Measurements from ENCODE around the gene KCTD1. TPM values are rescaled to one million over a fixed set of nuclear protein-coding genes. Genes with fewer than 3 reads are reported as not detected.
"Not testable (repeated sequence)": the region's sequence is repeated elsewhere in the genome, so short reads cannot be mapped to it uniquely, and the experiment has no call there.

Gene KCTD1
- total RNA-seq, 1 experiment from 2014 or later, result 20.5 TPM

DNA sequence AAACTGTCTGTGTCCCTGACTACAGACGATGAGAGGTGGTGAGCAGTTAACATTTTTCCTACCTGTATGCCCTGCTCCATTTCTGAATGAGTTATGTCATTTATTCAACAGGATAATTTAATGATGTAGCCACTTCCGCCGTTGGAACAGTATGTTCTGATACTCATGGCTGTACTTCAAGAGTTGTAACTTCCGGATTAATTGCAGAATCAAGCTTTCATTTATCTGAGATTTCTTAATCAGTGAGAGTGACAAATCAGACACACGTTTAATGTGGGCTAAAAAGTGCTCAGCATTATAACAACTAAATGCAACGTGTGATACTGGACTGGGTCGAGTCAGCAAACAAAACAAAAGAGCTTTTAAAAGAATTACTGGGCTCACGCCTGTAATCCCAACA is 107.7 kb downstream of the KCTD1 start:
- no TSS peak for BruUV-seq (replicated peaks)
- H2AFZ ChIP-seq, result no peak overlapping the region
- H3K9me3 ChIP-seq (ENCODE audit: insufficient read depth, low read depth), result no peaks in the 10 kb centered on the region; the same call in 1 of the 2 replicates
- no peaks in the 10 kb centered on the region for H3K36me3 ChIP-seq (ENCODE audit: low read depth)
- POLR2A ChIA-PET (ENCODE audit: unreplicated experiment), result no interaction called here
- no peak overlapping the region for H3K27ac ChIP-seq
- peaks cover 10% of the 10 kb centered on the region; the same call in 1 of the 2 replicates for H3F3A ChIP-seq (ENCODE audit: insufficient read depth, low read depth)
- CTCF ChIA-PET, result no interaction called here
- TF ChIP-seq, protein P1, sequence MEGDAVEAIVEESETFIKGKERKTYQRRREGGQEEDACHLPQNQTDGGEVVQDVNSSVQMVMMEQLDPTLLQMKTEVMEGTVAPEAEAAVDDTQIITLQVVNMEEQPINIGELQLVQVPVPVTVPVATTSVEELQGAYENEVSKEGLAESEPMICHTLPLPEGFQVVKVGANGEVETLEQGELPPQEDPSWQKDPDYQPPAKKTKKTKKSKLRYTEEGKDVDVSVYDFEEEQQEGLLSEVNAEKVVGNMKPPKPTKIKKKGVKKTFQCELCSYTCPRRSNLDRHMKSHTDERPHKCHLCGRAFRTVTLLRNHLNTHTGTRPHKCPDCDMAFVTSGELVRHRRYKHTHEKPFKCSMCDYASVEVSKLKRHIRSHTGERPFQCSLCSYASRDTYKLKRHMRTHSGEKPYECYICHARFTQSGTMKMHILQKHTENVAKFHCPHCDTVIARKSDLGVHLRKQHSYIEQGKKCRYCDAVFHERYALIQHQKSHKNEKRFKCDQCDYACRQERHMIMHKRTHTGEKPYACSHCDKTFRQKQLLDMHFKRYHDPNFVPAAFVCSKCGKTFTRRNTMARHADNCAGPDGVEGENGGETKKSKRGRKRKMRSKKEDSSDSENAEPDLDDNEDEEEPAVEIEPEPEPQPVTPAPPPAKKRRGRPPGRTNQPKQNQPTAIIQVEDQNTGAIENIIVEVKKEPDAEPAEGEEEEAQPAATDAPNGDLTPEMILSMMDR (conservative IDR thresholded peaks at IDR 0.05), result no peak
- H3K79me2 ChIP-seq (ENCODE audit: low read depth), result no peaks in the 10 kb centered on the region
- H4K20me1 ChIP-seq (ENCODE audit: insufficient read depth), result no peaks in the 10 kb centered on the region
- DNase-seq, result no peak
- peaks cover 15% of the 10 kb centered on the region for H3K4me1 ChIP-seq (replicated peaks; ENCODE audit: insufficient read depth)
- no peak overlapping the region for H3K4me3 ChIP-seq
- no peaks in the 10 kb centered on the region for H3K27me3 ChIP-seq (ENCODE audit: insufficient read depth, low read depth)
- intact Hi-C loops (cut with micrococcal nuclease; ENCODE audit: unreplicated experiment), result no loop called here
- no peak overlapping the region for H3K4me2 ChIP-seq
- no peaks in the 10 kb centered on the region for H3K9me2 ChIP-seq (ENCODE audit: insufficient read depth)

DNA sequence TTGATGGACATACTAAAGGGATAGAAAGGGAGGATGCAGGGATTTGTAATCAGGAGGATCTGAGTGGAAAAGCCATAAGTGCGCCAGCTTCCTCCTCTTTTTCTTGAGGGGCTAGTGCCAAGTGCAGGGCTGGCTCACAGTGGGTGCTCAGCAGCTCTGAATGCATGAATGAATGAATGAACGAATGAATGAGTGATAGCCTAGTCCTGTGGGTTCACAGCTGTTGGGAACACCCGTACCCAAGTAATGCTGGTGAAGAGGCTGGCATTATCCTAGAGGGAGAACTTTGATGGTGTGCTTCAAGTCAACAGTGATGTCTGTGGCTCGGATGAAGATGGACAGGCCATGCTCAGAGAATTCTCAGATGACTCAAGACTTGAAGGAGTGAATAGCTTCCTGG is 108.8 kb downstream of the KCTD1 start:
- Histone ChIP-seq H3K4me1 (replicated peaks; ENCODE audit: insufficient read depth) (peaks cover 26% of the 10 kb centered on the region), H3K36me3 (ENCODE audit: low read depth) (no peaks in the 10 kb centered on the region), H3K9me3 (ENCODE audit: insufficient read depth, low read depth) (no peaks in the 10 kb centered on the region; the same call in 1 of the 2 replicates), H3K9me2 (ENCODE audit: insufficient read depth) (no peaks in the 10 kb centered on the region), H2AFZ (no peak overlapping the region), H3K4me3 (no peak overlapping the region), H3K27me3 (ENCODE audit: insufficient read depth, low read depth) (no peaks in the 10 kb centered on the region), H3K4me2 (no peak overlapping the region), H3K79me2 (ENCODE audit: low read depth) (no peaks in the 10 kb centered on the region), H3K27ac (no peak overlapping the region), H3F3A (ENCODE audit: insufficient read depth, low read depth) (peaks cover 12% of the 10 kb centered on the region; the same call in 1 of the 2 replicates), H4K20me1 (ENCODE audit: insufficient read depth) (no peaks in the 10 kb centered on the region)
- no peak for TF ChIP-seq EZH2 (IDR thresholded peaks at IDR 0.05; ENCODE audit: low read depth)
- TF ChIP-seq, protein P1 (conservative IDR thresholded peaks at IDR 0.05), result no peak
- CTCF ChIA-PET, result no interaction called here
- BruUV-seq (replicated peaks), result no TSS peak
- POLR2A ChIA-PET (ENCODE audit: unreplicated experiment), result no interaction called here
- intact Hi-C loops (cut with micrococcal nuclease; ENCODE audit: unreplicated experiment), result no loop called here
- DNase-seq, result no peak

- Histone ChIP-seq H2AFZ (no peak overlapping the region), H3F3A (ENCODE audit: insufficient read depth, low read depth) (peaks cover 12% of the 10 kb centered on the region; the same call in 1 of the 2 replicates), H3K36me3 (ENCODE audit: low read depth) (no peaks in the 10 kb centered on the region), H3K27me3 (ENCODE audit: insufficient read depth, low read depth) (no peaks in the 10 kb centered on the region), H3K27ac (no peak overlapping the region), H3K4me1 (replicated peaks; ENCODE audit: insufficient read depth) (peaks cover 26% of the 10 kb centered on the region), H4K20me1 (ENCODE audit: insufficient read depth) (no peaks in the 10 kb centered on the region), H3K79me2 (ENCODE audit: low read depth) (no peaks in the 10 kb centered on the region), H3K9me2 (ENCODE audit: insufficient read depth) (no peaks in the 10 kb centered on the region), H3K4me3 (no peak overlapping the region), H3K4me2 (no peak overlapping the region), H3K9me3 (ENCODE audit: insufficient read depth, low read depth) (no peaks in the 10 kb centered on the region; the same call in 1 of the 2 replicates)
- ChIA-PET POLR2A (ENCODE audit: unreplicated experiment) (no interaction called here), CTCF (no interaction called here)
- intact Hi-C loops (cut with micrococcal nuclease; ENCODE audit: unreplicated experiment), result no loop called here
- no peak for DNase-seq
- no peak for TF ChIP-seq EZH2 (IDR thresholded peaks at IDR 0.05; ENCODE audit: low read depth)
- TF ChIP-seq, protein P1 (conservative IDR thresholded peaks at IDR 0.05), result no peak
- no TSS peak for BruUV-seq (replicated peaks)
These were observed 109.4 kb downstream of the KCTD1 start for GRCh38 chr18:26438980-26439379.

GRCh38 chr18:26437634-26438033 is 110.7 kb downstream of the KCTD1 start:
- POLR2A ChIA-PET (ENCODE audit: unreplicated experiment); H3K27ac ChIP-seq; H3K4me3 ChIP-seq; H3K9me3 ChIP-seq (ENCODE audit: insufficient read depth, low read depth); DNase-seq; BruUV-seq (replicated peaks); CTCF ChIA-PET; H2AFZ ChIP-seq; H4K20me1 ChIP-seq (ENCODE audit: insufficient read depth); H3K36me3 ChIP-seq (ENCODE audit: low read depth); H3K4me2 ChIP-seq; H3K27me3 ChIP-seq (ENCODE audit: insufficient read depth, low read depth); H3K9me2 ChIP-seq (ENCODE audit: insufficient read depth); H3K79me2 ChIP-seq (ENCODE audit: low read depth): not testable (repeated sequence)
- intact Hi-C loops (cut with micrococcal nuclease; ENCODE audit: unreplicated experiment), result loop anchor here (2.0 kb wide), 2 partner anchors 43 to 111 kb away; partner anchors contain the start of gene KCTD1
- Histone ChIP-seq H3K4me1 (replicated peaks; ENCODE audit: insufficient read depth) (peaks cover 26% of the 10 kb centered on the region), H3F3A (ENCODE audit: insufficient read depth, low read depth) (peaks cover 12% of the 10 kb centered on the region; the same call in 1 of the 2 replicates)

Data from PC-9 (cell line).